Astrocyte (in vitro differentiated cells and primary cell): ENCODE results near the gene RRM1.

Source experiments
- EZH2 ChIP-seq: IDR thresholded peaks from 2 replicates; pipeline ENCODE4 v1.6.1; 2012; ENCODE audit warnings: mild to moderate bottlenecking, low read length, inconsistent platforms; ENCODE audit not compliant: insufficient read depth
- TF ChIP-seq, protein P1 (sequence below): IDR thresholded peaks from 2 replicates; pipeline ENCODE4 v1.5.1; 2011; ENCODE audit warnings: low read depth, mild to moderate bottlenecking, inconsistent platforms, low read length, moderate library complexity; ENCODE audit not compliant: insufficient read depth

DNA sequence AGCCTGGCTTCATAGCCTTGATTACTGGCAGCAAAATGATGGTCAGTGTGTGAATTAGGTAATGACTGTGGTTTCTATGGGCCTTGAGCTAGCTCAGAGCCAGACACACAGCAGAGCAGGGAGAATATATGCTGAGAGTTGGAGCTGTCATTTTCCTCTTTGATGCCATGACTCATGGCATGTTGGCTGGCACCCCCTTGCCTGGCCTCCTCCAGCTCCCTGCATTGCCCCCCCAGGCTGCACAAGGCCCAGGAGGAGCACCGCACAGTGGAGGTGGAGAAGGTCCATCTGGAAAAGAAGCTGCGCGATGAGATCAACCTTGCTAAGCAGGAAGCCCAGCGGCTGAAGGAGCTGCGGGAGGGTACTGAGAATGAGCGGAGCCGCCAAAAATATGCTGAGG, 20.3 kb upstream of the RRM1 start:
- TF ChIP-seq, protein P1, sequence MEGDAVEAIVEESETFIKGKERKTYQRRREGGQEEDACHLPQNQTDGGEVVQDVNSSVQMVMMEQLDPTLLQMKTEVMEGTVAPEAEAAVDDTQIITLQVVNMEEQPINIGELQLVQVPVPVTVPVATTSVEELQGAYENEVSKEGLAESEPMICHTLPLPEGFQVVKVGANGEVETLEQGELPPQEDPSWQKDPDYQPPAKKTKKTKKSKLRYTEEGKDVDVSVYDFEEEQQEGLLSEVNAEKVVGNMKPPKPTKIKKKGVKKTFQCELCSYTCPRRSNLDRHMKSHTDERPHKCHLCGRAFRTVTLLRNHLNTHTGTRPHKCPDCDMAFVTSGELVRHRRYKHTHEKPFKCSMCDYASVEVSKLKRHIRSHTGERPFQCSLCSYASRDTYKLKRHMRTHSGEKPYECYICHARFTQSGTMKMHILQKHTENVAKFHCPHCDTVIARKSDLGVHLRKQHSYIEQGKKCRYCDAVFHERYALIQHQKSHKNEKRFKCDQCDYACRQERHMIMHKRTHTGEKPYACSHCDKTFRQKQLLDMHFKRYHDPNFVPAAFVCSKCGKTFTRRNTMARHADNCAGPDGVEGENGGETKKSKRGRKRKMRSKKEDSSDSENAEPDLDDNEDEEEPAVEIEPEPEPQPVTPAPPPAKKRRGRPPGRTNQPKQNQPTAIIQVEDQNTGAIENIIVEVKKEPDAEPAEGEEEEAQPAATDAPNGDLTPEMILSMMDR, result no peak
- TF ChIP-seq EZH2, result no peak
